K562 (cell line): ENCODE measurements around the gene DCAF5. TPM values are rescaled to one million over a fixed set of nuclear protein-coding genes. Genes with fewer than 3 reads are reported as not detected.

Experiments
- ATAC-seq: fragments of 200-7000 bp; cut with Tn5 transposase; 3 replicates; pipeline ENCODE4 v1.9.1; 2020; ENCODE audit warnings: moderate library complexity
- BruUV-seq: library from RNA; stranded (reverse); fragments of 400-500 nt; replicated peaks from 2 replicates; lab custom pipeline; 2021; lab: Mats Ljungman, UMichigan
- CTCF ChIA-PET: fragments of 300-600 bp; formaldehyde crosslinking; extraction: SDS; loops from one replicate; lab custom pipeline; 2021; ENCODE audit warnings: low intra/inter-chr PET ratio; lab: Yijun Ruan, JAX
- POLR2A ChIA-PET: fragments of 300-600, 350-650 bp; sonication (Branson Sonifier 250); formaldehyde crosslinking; extraction: SDS; loops from one replicate; lab custom pipeline; 2021; ENCODE audit warnings: antibody characterized with exemption, inconsistent platforms; lab: Yijun Ruan, JAX
- DNase-seq, 4 experiments: peaks; one replicate each; pipeline versions ENCODE4 v3.0.0 to v3.0.0-alpha.2; 2011 to 2018; ENCODE audit warnings: low spot score in 3 of 4, mixed read lengths in 3 of 4; ENCODE audit errors: extremely low read depth in 1 of 4
- FAIRE-seq: peaks from 2 replicates; lab custom pipeline; 2011; peaks lifted over from hg19 to GRCh38; lab: Jason Lieb, UNC
- H2AFZ ChIP-seq: 2 replicates; pipeline ENCODE4 v1.6.0; 2011; ENCODE audit warnings: low read depth, low read length, control low read depth, inconsistent platforms
- H3K27ac ChIP-seq: fragments of 200-600 bp; 3 replicates; pipeline ENCODE4 v1.8.0; 2011; ENCODE audit warnings: low read depth, mild to moderate bottlenecking, control low read depth, inconsistent platforms, low read length, moderate library complexity, mixed read lengths; ENCODE audit errors: extremely low read depth
- H3K27me3 ChIP-seq, 2 experiments: fragments of 300-600 bp in 1 of 2; 2 replicates in 1 of 2; 3 replicates in 1 of 2; pipeline versions ENCODE4 v1.6.0 to v1.8.0; 2011; ENCODE audit warnings: inconsistent platforms in 2 of 2, low read length in 2 of 2, mild to moderate bottlenecking in 1 of 2, mixed read lengths in 1 of 2, moderate library complexity in 1 of 2; ENCODE audit not compliant: control insufficient read depth in 2 of 2, insufficient read depth in 2 of 2
- H3K36me3 ChIP-seq: fragments of 300-600 bp; 3 replicates; pipeline ENCODE4 v1.8.0; 2011; ENCODE audit warnings: mild to moderate bottlenecking, low read length, inconsistent platforms; ENCODE audit not compliant: control insufficient read depth, insufficient read depth
- H3K4me1 ChIP-seq, 2 experiments: fragments of 200-600 bp in 1 of 2; replicated peaks in 1 of 2; 2 replicates in 1 of 2; 3 replicates in 1 of 2; pipeline versions ENCODE4 v1.5.1 to v1.8.0; 2011; ENCODE audit warnings: inconsistent platforms in 2 of 2, low read length in 2 of 2, mild to moderate bottlenecking in 1 of 2, mixed read lengths in 1 of 2, moderate library complexity in 1 of 2; ENCODE audit not compliant: control insufficient read depth in 2 of 2, insufficient read depth in 2 of 2
- H3K4me2 ChIP-seq: 2 replicates; pipeline ENCODE4 v1.6.1; 2011; ENCODE audit warnings: low read length, control low read depth, inconsistent platforms, mixed read lengths; ENCODE audit not compliant: insufficient read depth
- H3K4me3 ChIP-seq: fragments of 200-600 bp; sonication (generic), shearing (Covaris generic); 2 replicates; pipeline ENCODE4 v1.5.1; 2016; ENCODE audit warnings: control low read depth, inconsistent platforms
- H3K79me2 ChIP-seq: fragments of 200-600 bp; 3 replicates; pipeline ENCODE4 v1.8.0; 2011; ENCODE audit warnings: low read length, inconsistent platforms; ENCODE audit not compliant: control insufficient read depth, insufficient read depth
- H3K9ac ChIP-seq, 2 experiments: 2 replicates each; pipeline versions ENCODE4 v1.6.0 to v1.6.1; 2011; ENCODE audit warnings: low read depth in 2 of 2, low read length in 2 of 2, control low read depth in 1 of 2, inconsistent platforms in 1 of 2, mild to moderate bottlenecking in 1 of 2, mixed read lengths in 1 of 2; ENCODE audit not compliant: insufficient read depth in 1 of 2
- H3K9me1 ChIP-seq: one replicate; pipeline ENCODE4 v1.6.0; 2011; ENCODE audit warnings: inconsistent platforms, mild to moderate bottlenecking, low read length, moderate library complexity; ENCODE audit not compliant: control insufficient read depth, insufficient read depth
- H3K9me3 ChIP-seq: replicated peaks from 2 replicates; pipeline ENCODE4 v1.5.1; 2011; ENCODE audit warnings: low read depth, low read length, inconsistent platforms; ENCODE audit not compliant: control insufficient read depth, insufficient read depth
- H4K20me1 ChIP-seq: replicated peaks from 2 replicates; pipeline ENCODE4 v1.6.1; 2011; ENCODE audit warnings: low read length, inconsistent platforms, mixed read lengths; ENCODE audit not compliant: control insufficient read depth, insufficient read depth
- ARID2 ChIP-seq: fragments of 450-650 bp; IDR thresholded peaks from 2 replicates; pipeline ENCODE4 v1.6.1; 2017; ENCODE audit warnings: antibody characterized with exemption, mild to moderate bottlenecking
- BCL6 ChIP-seq: fragments of 250-450 bp; sonication (Bioruptor Pico); IDR thresholded peaks from 2 replicates; pipeline ENCODE4 v1.4.0; 2020
- HMGN3 ChIP-seq: IDR thresholded peaks from 2 replicates; pipeline ENCODE4 v1.6.1; 2011; ENCODE audit warnings: borderline replicate concordance, low read depth, mild to moderate bottlenecking, mixed read lengths, low read length; ENCODE audit not compliant: insufficient read length; ENCODE audit errors: extremely low read depth
- NFIC ChIP-seq: fragments of 450-650 bp; IDR thresholded peaks from 2 replicates; pipeline ENCODE4 v1.6.1; 2017; ENCODE audit warnings: mild to moderate bottlenecking, inconsistent platforms
- POLR2G ChIP-seq: fragments of 200-400 bp; formaldehyde crosslinking; IDR thresholded peaks from 2 replicates; pipeline ENCODE4 v1.6.1; 2017; ENCODE audit warnings: low read depth, mild to moderate bottlenecking, antibody characterized with exemption, low read length, moderate library complexity
- SP2 ChIP-seq: IDR thresholded peaks from 2 replicates; pipeline ENCODE4 v1.6.1; 2011; ENCODE audit warnings: mild to moderate bottlenecking, low read depth, low read length, moderate library complexity; ENCODE audit not compliant: poor library complexity, severe bottlenecking; ENCODE audit errors: extremely low read depth
- TCFL5 ChIP-seq: fragments of 250-450 bp; sonication (Bioruptor Pico); conservative IDR thresholded peaks from 2 replicates; pipeline ENCODE4 v1.6.1; 2021; ENCODE audit warnings: mild to moderate bottlenecking, moderate library complexity, matching md5 sums
- ZKSCAN8 ChIP-seq: fragments of 200-800 bp; sonication (Bioruptor generic); IDR thresholded peaks from 2 replicates; pipeline ENCODE4 v1.6.1; 2016; ENCODE audit warnings: missing genetic modification characterization, missing compliant biosample characterization
- ZNF217 ChIP-seq: sonication (generic); formaldehyde crosslinking; IDR thresholded peaks from 2 replicates; pipeline ENCODE4 v1.8.0; 2022; ENCODE audit warnings: mild to moderate bottlenecking, missing genetic modification reagents
- ZNF592 ChIP-seq: fragments of 450-650 bp; IDR thresholded peaks from 2 replicates; pipeline ENCODE4 v1.6.1; 2017; ENCODE audit warnings: antibody characterized with exemption, mild to moderate bottlenecking
- ZNF79 ChIP-seq: fragments of 250-450 bp; sonication (Bioruptor Pico); IDR thresholded peaks from 2 replicates; pipeline ENCODE4 v1.4.0; 2020; ENCODE audit warnings: low read depth, mild to moderate bottlenecking, moderate library complexity
- WGBS: fragments of 100-300 bp; shearing (Covaris generic); methylation state at CpG from one replicate; pipeline ENCODE4 v1.1.6; 2016; ENCODE audit warnings: low coverage, mixed read lengths; ENCODE audit not compliant: insufficient coverage; ENCODE audit errors: missing lambda C conversion rate; 5-methylcytosine and 5-hydroxymethylcytosine counted together
- in situ Hi-C: fragments of 300-500 bp; cut with MboI; formaldehyde crosslinking; loops from 4 replicates; pipeline ENCODE4 v1.15.0; 2018; ENCODE audit warnings: inconsistent platforms, mixed read lengths
- intact Hi-C: fragments of 100-400 bp; cut with micrococcal nuclease; formaldehyde crosslinking; loops from 2 replicates; pipeline ENCODE4 v1.14.2; 2022
- polyA plus RNA-seq, 8 experiments: library from polyadenylated mRNA; depleted of rRNA in 4 of 8; stranded (reverse) in 5 of 8; unstranded in 3 of 8; fragments of >200 nt; fragmentation: Nextera tagmentation in 2 of 8; fragmentation: Illumina TruSeq in 1 of 8; extraction: Ambion mirVana in 2 of 8; extraction: Trizol in 1 of 8; gene quantifications; 2 replicates each; pipeline versions ENCODE4 v1.2.1 to v1.2.3, GENCODE V29; 2011 to 2014; ENCODE audit warnings: inconsistent platforms in 1 of 8, missing spikeins in 1 of 8
- total RNA-seq, 7 experiments: library from RNA; depleted of rRNA in 6 of 7; stranded (reverse); fragments of >200 nt in 6 of 7; fragmentation: Illumina TruSeq in 2 of 7; extraction: Trizol in 2 of 7; gene quantifications; 2 replicates each; pipeline versions ENCODE4 v1.2.1 to v1.2.3, GENCODE V29; 2011 to 2021; ENCODE audit warnings: low replicate concordance in 1 of 7

DCAF5 gene
- total and polyA plus RNA-seq, 9 of the 15 experiments (the other 6 are each of a cell fraction or from before 2014, with no cell fraction given) = 5.6 to 24.1 (median 12.7) TPM

- Histone ChIP-seq H3K4me3 (no peak overlapping the region), H3K79me2 (no peaks in the 10 kb centered on the region), H3K27me3 (no peaks in the 10 kb centered on the region), H3K4me1 (peaks cover 0 to 9% of the 10 kb centered on the region in 2 experiments; a peak in 2 of 5 replicates), H3K9me3 (no peaks in the 10 kb centered on the region), H3K27ac (no peak overlapping the region), H3K36me3 (peaks cover 29% of the 10 kb centered on the region), H4K20me1 (no peaks in the 10 kb centered on the region), H3K9ac (no peak overlapping the region; a peak in 1 of 4 replicates), H3K9me1 (no peaks in the 10 kb centered on the region), H3K4me2 (no peak overlapping the region), H2AFZ (no peak overlapping the region)
- no peak for FAIRE-seq
- TF ChIP-seq NFIC = no peak
- no peak for TF ChIP-seq BCL6 (CRISPR knock-in tag)
- TF ChIP-seq POLR2G = no peak
- in situ Hi-C loops (loop anchor here (10.0 kb wide), 1 partner anchor 179 kb away; no protein-coding TSS in a partner anchor), intact Hi-C loops (no loop called here)
- no peak for DNase-seq
- POLR2A ChIA-PET = interaction anchor here (1.2 kb wide), 1 partner anchor 11 kb away, joined by 3 read pairs; no protein-coding TSS in a partner anchor
- CTCF ChIA-PET = no interaction called here
- ATAC-seq = peak; percentile 57
- no TSS peak for BruUV-seq
- WGBS = 33% methylated on average over 1 of the region's 1 CpG
Measured at GRCh38 chr14:69093631-69094421, 59.1 kb downstream of the DCAF5 start.

- no peak overlapping the region for H3K9ac ChIP-seq
- intact Hi-C loops = no loop called here
- no TSS peak for BruUV-seq
- H3K9me1 ChIP-seq = no peaks in the 10 kb centered on the region
- peaks cover 0 to 9% of the 10 kb centered on the region in 2 experiments; a peak in 2 of 5 replicates for H3K4me1 ChIP-seq
- H3K27ac ChIP-seq = no peak overlapping the region
- H3K79me2 ChIP-seq = no peaks in the 10 kb centered on the region
- no peak for FAIRE-seq
- no peak overlapping the region for H3K4me3 ChIP-seq
- in situ Hi-C loops = loop anchor here (10.0 kb wide), 1 partner anchor 178 kb away; no protein-coding TSS in a partner anchor
- H2AFZ ChIP-seq = no peak overlapping the region
- no peak for DNase-seq
- H3K27me3 ChIP-seq = no peaks in the 10 kb centered on the region
- ChIA-PET POLR2A (no interaction called here), CTCF (no interaction called here)
- H3K4me2 ChIP-seq = no peak overlapping the region
- H3K9me3 ChIP-seq = no peaks in the 10 kb centered on the region
- peaks cover 35% of the 10 kb centered on the region for H3K36me3 ChIP-seq
- no peaks in the 10 kb centered on the region for H4K20me1 ChIP-seq
- ATAC-seq = no peak
- no peak for TF ChIP-seq TCFL5 (CRISPR knock-in tag)
- no peak for TF ChIP-seq SP2
- TF ChIP-seq ZNF217 (CRISPR knock-in tag) = no peak
- TF ChIP-seq ZNF592 = no peak
- no peak for TF ChIP-seq ZNF79 (CRISPR knock-in tag)
- TF ChIP-seq HMGN3 = no peak
- no peak for TF ChIP-seq ARID2
- TF ChIP-seq ZKSCAN8 (CRISPR knock-in tag) = no peak
Measured at GRCh38 chr14:69092840-69093422, 60.0 kb downstream of the DCAF5 start.
